ENCODE results near the gene CLMP. TPM values are rescaled to one million over a fixed set of nuclear protein-coding genes. Genes with fewer than 3 reads are reported as not detected.

Gene CLMP
- total and polyA plus RNA-seq, 9 of the 15 experiments (the other 6 are each of a cell fraction or from before 2014, with no cell fraction given) = 0.02 to 0.15 (median 0.03) TPM; not detected in 6

DNA sequence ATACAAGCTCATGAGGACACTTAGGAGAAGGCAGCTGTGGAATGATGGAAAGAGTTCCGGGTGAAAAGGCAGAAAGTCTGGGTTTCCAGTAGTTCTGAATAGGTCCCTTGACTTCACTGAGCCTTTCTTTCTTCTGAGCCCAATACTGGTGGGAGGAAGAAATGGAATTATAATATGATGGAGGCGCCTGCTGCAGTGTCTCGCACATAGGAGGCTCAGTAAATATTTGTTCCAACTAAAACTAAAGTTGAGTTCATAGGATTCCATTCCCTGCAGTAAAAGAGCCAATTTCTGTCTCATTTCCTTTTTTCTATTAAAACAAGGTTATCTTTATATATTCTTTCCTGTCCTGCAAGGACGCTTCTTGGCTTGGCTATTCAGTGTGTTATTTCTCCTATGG lies 5.2 kb upstream of the CLMP start (continued):
- TF ChIP-seq, protein P1, sequence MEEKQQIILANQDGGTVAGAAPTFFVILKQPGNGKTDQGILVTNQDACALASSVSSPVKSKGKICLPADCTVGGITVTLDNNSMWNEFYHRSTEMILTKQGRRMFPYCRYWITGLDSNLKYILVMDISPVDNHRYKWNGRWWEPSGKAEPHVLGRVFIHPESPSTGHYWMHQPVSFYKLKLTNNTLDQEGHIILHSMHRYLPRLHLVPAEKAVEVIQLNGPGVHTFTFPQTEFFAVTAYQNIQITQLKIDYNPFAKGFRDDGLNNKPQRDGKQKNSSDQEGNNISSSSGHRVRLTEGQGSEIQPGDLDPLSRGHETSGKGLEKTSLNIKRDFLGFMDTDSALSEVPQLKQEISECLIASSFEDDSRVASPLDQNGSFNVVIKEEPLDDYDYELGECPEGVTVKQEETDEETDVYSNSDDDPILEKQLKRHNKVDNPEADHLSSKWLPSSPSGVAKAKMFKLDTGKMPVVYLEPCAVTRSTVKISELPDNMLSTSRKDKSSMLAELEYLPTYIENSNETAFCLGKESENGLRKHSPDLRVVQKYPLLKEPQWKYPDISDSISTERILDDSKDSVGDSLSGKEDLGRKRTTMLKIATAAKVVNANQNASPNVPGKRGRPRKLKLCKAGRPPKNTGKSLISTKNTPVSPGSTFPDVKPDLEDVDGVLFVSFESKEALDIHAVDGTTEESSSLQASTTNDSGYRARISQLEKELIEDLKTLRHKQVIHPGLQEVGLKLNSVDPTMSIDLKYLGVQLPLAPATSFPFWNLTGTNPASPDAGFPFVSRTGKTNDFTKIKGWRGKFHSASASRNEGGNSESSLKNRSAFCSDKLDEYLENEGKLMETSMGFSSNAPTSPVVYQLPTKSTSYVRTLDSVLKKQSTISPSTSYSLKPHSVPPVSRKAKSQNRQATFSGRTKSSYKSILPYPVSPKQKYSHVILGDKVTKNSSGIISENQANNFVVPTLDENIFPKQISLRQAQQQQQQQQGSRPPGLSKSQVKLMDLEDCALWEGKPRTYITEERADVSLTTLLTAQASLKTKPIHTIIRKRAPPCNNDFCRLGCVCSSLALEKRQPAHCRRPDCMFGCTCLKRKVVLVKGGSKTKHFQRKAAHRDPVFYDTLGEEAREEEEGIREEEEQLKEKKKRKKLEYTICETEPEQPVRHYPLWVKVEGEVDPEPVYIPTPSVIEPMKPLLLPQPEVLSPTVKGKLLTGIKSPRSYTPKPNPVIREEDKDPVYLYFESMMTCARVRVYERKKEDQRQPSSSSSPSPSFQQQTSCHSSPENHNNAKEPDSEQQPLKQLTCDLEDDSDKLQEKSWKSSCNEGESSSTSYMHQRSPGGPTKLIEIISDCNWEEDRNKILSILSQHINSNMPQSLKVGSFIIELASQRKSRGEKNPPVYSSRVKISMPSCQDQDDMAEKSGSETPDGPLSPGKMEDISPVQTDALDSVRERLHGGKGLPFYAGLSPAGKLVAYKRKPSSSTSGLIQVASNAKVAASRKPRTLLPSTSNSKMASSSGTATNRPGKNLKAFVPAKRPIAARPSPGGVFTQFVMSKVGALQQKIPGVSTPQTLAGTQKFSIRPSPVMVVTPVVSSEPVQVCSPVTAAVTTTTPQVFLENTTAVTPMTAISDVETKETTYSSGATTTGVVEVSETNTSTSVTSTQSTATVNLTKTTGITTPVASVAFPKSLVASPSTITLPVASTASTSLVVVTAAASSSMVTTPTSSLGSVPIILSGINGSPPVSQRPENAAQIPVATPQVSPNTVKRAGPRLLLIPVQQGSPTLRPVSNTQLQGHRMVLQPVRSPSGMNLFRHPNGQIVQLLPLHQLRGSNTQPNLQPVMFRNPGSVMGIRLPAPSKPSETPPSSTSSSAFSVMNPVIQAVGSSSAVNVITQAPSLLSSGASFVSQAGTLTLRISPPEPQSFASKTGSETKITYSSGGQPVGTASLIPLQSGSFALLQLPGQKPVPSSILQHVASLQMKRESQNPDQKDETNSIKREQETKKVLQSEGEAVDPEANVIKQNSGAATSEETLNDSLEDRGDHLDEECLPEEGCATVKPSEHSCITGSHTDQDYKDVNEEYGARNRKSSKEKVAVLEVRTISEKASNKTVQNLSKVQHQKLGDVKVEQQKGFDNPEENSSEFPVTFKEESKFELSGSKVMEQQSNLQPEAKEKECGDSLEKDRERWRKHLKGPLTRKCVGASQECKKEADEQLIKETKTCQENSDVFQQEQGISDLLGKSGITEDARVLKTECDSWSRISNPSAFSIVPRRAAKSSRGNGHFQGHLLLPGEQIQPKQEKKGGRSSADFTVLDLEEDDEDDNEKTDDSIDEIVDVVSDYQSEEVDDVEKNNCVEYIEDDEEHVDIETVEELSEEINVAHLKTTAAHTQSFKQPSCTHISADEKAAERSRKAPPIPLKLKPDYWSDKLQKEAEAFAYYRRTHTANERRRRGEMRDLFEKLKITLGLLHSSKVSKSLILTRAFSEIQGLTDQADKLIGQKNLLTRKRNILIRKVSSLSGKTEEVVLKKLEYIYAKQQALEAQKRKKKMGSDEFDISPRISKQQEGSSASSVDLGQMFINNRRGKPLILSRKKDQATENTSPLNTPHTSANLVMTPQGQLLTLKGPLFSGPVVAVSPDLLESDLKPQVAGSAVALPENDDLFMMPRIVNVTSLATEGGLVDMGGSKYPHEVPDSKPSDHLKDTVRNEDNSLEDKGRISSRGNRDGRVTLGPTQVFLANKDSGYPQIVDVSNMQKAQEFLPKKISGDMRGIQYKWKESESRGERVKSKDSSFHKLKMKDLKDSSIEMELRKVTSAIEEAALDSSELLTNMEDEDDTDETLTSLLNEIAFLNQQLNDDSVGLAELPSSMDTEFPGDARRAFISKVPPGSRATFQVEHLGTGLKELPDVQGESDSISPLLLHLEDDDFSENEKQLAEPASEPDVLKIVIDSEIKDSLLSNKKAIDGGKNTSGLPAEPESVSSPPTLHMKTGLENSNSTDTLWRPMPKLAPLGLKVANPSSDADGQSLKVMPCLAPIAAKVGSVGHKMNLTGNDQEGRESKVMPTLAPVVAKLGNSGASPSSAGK (IDR thresholded peaks at IDR 0.05) = no peak
- TF ChIP-seq ZSCAN29 (IDR thresholded peaks at IDR 0.05) (no peak), ZC3H4 (CRISPR knock-in tag; IDR thresholded peaks at IDR 0.05; ENCODE audit: borderline replicate concordance) (no peak), MIER1 (IDR thresholded peaks at IDR 0.05; ENCODE audit: low read depth) (no peak), NCOA2 (IDR thresholded peaks at IDR 0.05; ENCODE audit: partially characterized antibody in 2 of 2) (no peak), SMC3 (conservative IDR thresholded peaks at IDR 0.05; ENCODE audit: insufficient read depth, low read depth, low read length) (no peak), KDM2B (CRISPR knock-in tag; IDR thresholded peaks at IDR 0.05) (no peak), POLR3A (IDR thresholded peaks at IDR 0.05; ENCODE audit: borderline replicate concordance, extremely low read depth, insufficient read depth, insufficient read length) (no peak), TRIM28 (IDR thresholded peaks at IDR 0.05) (no peak), KLF6 (CRISPR knock-in tag; IDR thresholded peaks at IDR 0.05; ENCODE audit: borderline replicate concordance) (no peak), RBM34 (IDR thresholded peaks at IDR 0.05; ENCODE audit: borderline replicate concordance, insufficient read depth, low read length) (no peak), ZNF224 (CRISPR knock-in tag; IDR thresholded peaks at IDR 0.05) (no peak), FOXK2 (conservative IDR thresholded peaks at IDR 0.05 in 1 of 2, IDR thresholded peaks at IDR 0.05 in 1 of 2; ENCODE audit: low read depth in 2 of 2) (no peak), RBM25 (IDR thresholded peaks at IDR 0.05; ENCODE audit: low read depth, low read length, severe bottlenecking) (no peak)
- TF ChIP-seq, protein P2, sequence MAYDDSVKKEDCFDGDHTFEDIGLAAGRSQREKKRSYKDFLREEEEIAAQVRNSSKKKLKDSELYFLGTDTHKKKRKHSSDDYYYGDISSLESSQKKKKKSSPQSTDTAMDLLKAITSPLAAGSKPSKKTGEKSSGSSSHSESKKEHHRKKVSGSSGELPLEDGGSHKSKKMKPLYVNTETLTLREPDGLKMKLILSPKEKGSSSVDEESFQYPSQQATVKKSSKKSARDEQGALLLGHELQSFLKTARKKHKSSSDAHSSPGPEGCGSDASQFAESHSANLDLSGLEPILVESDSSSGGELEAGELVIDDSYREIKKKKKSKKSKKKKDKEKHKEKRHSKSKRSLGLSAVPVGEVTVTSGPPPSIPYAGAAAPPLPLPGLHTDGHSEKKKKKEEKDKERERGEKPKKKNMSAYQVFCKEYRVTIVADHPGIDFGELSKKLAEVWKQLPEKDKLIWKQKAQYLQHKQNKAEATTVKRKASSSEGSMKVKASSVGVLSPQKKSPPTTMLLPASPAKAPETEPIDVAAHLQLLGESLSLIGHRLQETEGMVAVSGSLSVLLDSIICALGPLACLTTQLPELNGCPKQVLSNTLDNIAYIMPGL (CRISPR knock-in tag; IDR thresholded peaks at IDR 0.05) = no peak

Measured in K562 (cell line).